ENCODE measurements around the gene AURKAIP1. TPM values are rescaled to one million over a fixed set of nuclear protein-coding genes. Genes with fewer than 3 reads are reported as not detected.
A peak's percentile ranks its signal among the peaks of the same experiment; 100 is the strongest.

AURKAIP1 gene
- total and polyA plus RNA-seq, 3 experiments from 2014 or later = 157 to 169 (median 159) TPM

DNA sequence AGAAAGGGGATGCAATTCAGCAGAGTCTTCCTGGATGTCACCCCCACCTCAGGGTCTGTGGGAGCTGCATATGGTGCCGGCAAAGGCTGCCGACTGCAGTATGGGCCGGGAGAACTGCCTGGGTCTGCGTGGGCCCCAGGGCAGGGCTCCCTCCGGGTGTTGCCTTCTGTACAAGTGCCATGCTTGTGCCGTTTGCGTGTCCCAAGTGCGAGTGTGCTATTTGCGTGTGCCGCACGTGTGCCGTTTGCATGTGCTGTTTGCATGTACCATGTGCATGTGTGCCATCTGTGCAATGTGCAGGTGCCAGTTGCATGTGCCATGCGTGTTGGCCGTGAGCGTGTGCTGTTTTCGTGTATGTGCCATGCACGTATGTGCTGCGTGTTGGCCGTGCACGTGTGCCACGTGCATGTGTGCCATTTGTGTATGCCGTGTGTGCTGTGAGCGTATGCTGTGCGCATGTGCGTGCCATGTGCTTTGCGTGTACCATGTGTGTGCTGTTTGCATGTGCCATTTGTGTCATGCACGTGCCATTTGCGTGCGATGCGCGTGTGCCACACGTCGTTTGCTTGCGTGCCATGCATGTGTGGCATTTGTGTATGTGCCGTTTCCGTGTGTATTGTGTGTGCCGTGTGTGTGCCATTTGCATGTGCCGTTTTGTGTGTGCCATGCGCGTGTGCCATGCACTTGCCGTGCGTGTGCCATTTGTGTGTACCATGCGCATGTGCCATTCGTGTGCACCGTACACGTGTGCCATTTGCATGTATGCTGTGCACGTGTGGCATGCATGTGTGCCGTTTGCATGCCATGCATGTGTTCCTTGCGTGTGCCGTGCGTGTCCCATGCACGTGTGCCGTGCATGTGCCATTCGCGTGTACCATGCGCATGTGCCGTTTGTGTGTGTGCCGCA lies 45.5 kb downstream of the AURKAIP1 start:
- ChIA-PET POLR2A (no interaction called here), CTCF (no interaction called here)
- Histone ChIP-seq H3K4me1 (ENCODE audit: insufficient read depth, low read length) (peaks cover 17% of the 10 kb centered on the region), H3K27me3 (ENCODE audit: insufficient read depth, low read length, poor library complexity, severe bottlenecking) (no peaks in the 10 kb centered on the region), H3K27ac (ENCODE audit: low read depth, low read length) (no peak overlapping the region), H3K4me3 (ENCODE audit: low read length) (no peak overlapping the region), H3K36me3 (ENCODE audit: insufficient read depth, low read length) (no peaks in the 10 kb centered on the region), H3K9me3 (ENCODE audit: low read length) (no peaks in the 10 kb centered on the region)
- Mint-ChIP-seq H3K9me3 (no peaks in the 10 kb centered on the region), H3K4me1 (peaks cover 8 to 19% (median 17%) of the 10 kb centered on the region in 3 donors), H3K4me3 (peak overlapping the region in 2 of 7 donors; percentile 64 to 70), H3K27ac (peak overlapping the region in 1 of 8 donors; percentile 52), H3K36me3 (peaks cover 0 to 13% (median 0%) of the 10 kb centered on the region in 3 donors), H3K27me3 (no peaks in the 10 kb centered on the region)
- DNase-seq = no peak

DNA sequence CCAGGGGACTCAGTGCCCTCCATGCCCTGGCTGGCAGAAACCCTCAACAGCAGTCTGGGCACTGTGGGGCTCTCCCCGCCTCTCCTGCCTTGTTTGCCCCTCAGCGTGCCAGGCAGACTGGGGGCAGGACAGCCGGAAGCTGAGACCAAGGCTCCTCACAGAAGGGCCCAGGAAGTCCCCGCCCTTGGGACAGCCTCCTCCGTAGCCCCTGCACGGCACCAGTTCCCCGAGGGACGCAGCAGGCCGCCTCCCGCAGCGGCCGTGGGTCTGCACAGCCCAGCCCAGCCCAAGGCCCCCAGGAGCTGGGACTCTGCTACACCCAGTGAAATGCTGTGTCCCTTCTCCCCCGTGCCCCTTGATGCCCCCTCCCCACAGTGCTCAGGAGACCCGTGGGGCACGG lies 46.8 kb downstream of the AURKAIP1 start:
- Histone ChIP-seq H3K9me3 (ENCODE audit: low read length) (no peaks in the 10 kb centered on the region), H3K36me3 (ENCODE audit: insufficient read depth, low read length) (no peaks in the 10 kb centered on the region), H3K4me3 (ENCODE audit: low read length) (no peak overlapping the region), H3K27ac (ENCODE audit: low read depth, low read length) (no peak overlapping the region), H3K27me3 (ENCODE audit: insufficient read depth, low read length, poor library complexity, severe bottlenecking) (no peaks in the 10 kb centered on the region), H3K4me1 (ENCODE audit: insufficient read depth, low read length) (peaks cover 21% of the 10 kb centered on the region)
- no peak overlapping the region for H3K4me3 Mint-ChIP-seq
- H3K9me3 Mint-ChIP-seq = no peaks in the 10 kb centered on the region
- H3K27me3 Mint-ChIP-seq = no peaks in the 10 kb centered on the region
- ChIA-PET POLR2A (no interaction called here), CTCF (no interaction called here)
- DNase-seq = no peak
- H3K4me1 Mint-ChIP-seq = peaks cover 13 to 26% (median 22%) of the 10 kb centered on the region in 3 donors
- H3K27ac Mint-ChIP-seq = no peak overlapping the region
- H3K36me3 Mint-ChIP-seq = peaks cover 0 to 17% (median 0%) of the 10 kb centered on the region in 3 donors

GRCh38 chr1:1327291-1327690 lies 47.7 kb downstream of the AURKAIP1 start:
- Mint-ChIP-seq H3K9me3 (no peaks in the 10 kb centered on the region), H3K4me1 (peaks cover 17 to 35% (median 29%) of the 10 kb centered on the region in 3 donors), H3K4me3 (peak overlapping the region in 2 of 7 donors; percentile 17 to 37), H3K27ac (peak overlapping the region in 1 of 8 donors; percentile 47), H3K36me3 (peaks cover 0 to 17% (median 0%) of the 10 kb centered on the region in 3 donors), H3K27me3 (no peaks in the 10 kb centered on the region)
- Histone ChIP-seq H3K27me3 (ENCODE audit: insufficient read depth, low read length, poor library complexity, severe bottlenecking) (no peaks in the 10 kb centered on the region), H3K27ac (ENCODE audit: low read depth, low read length) (no peak overlapping the region), H3K9me3 (ENCODE audit: low read length) (no peaks in the 10 kb centered on the region), H3K4me1 (ENCODE audit: insufficient read depth, low read length) (peaks cover 27% of the 10 kb centered on the region), H3K4me3 (ENCODE audit: low read length) (no peak overlapping the region), H3K36me3 (ENCODE audit: insufficient read depth, low read length) (no peaks in the 10 kb centered on the region)
- ChIA-PET POLR2A (no interaction called here), CTCF (no interaction called here)
- DNase-seq = no peak

DNA sequence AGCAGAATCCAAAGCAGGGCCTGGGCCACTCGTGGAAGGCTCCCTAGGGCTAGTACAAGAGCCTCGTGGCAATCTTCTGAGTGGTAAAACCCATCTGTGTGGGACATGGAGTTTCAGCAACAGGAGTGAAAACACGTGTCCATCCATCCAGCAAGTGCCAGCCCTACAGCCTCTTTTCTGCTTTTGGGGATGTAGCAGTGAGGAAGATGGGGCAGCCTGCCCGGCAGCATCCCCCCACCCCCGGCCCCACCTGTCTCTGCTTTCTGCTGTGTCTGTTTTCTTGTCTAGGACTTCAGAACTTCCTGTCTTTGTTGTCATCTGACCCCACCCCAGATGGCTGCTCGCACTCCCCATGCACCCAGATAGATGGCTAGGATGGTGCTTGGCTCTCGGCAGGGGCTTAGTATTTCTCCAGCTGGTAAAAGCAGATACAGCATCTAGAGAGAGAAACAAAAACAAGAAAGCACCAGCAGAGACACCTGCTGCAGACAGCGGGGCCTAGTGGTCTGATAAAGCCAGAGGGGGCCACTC lies 48.9 kb downstream of the AURKAIP1 start:
- Histone ChIP-seq H3K4me1 (ENCODE audit: insufficient read depth, low read length) (peaks cover 32% of the 10 kb centered on the region), H3K36me3 (ENCODE audit: insufficient read depth, low read length) (no peaks in the 10 kb centered on the region), H3K4me3 (ENCODE audit: low read length) (peak overlapping the region; percentile 69), H3K27me3 (ENCODE audit: insufficient read depth, low read length, poor library complexity, severe bottlenecking) (no peaks in the 10 kb centered on the region), H3K9me3 (ENCODE audit: low read length) (no peaks in the 10 kb centered on the region), H3K27ac (ENCODE audit: low read depth, low read length) (no peak overlapping the region)
- Mint-ChIP-seq H3K4me1 (peaks cover 21 to 46% (median 33%) of the 10 kb centered on the region in 3 donors), H3K27ac (peak overlapping the region in 6 of 8 donors; percentile 21 to 83 (median 26)), H3K4me3 (peak overlapping the region; percentile 40 to 89 (median 54)), H3K27me3 (no peaks in the 10 kb centered on the region), H3K36me3 (peaks cover 0 to 20% (median 0%) of the 10 kb centered on the region in 3 donors), H3K9me3 (no peaks in the 10 kb centered on the region)
- ChIA-PET POLR2A (interaction anchor here (0.7 kb wide), 1 partner anchor 86 kb away, joined by 4 read pairs; no protein-coding TSS in a partner anchor), CTCF (interaction anchor here (1.0 kb wide), 1 partner anchor 204 kb away, joined by 4 read pairs; no protein-coding TSS in a partner anchor)
- DNase-seq = no peak

DNA sequence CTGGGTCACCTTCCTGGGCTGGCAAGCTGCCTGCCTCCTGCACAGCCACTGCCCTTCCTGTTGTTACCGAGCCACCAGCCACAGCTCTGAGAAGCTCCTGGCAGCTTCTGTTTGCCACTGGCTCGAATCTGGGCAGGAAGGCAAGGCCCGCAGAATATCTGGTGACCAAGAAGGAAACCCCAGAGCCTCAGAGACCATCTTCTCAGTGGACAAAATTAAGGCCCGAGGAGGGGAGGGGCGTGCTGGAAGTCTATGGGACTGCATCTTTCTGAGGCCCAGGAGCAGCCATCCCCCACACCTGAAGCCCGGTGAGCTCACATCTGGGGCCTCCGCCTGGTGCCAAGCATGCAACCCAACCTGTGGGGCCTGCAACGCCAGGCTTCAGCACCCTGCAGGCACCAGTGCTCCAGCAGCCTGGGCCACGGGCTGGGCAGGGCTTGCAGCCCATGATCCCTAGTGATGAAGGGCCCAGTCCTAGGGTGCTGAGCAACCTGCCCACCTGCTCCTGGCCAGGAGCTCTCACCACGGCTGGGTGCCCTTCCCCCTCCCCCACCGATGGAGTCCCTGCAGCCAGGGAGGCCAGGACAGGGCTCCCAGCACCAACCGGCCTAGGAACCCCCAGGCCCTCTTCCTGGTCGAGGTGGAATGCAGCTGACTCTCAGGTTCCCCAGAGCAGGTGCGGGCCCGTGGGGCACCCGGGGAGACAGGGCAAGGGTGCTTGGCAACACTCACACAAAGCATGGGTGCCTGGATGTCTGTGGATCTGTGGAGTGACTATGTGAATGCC lies 49.5 kb downstream of the AURKAIP1 start:
- Mint-ChIP-seq H3K36me3 (peaks cover 0 to 22% (median 0%) of the 10 kb centered on the region in 3 donors), H3K9me3 (no peaks in the 10 kb centered on the region), H3K4me1 (peaks cover 21 to 47% (median 33%) of the 10 kb centered on the region in 3 donors), H3K27ac (peak overlapping the region in 7 of 8 donors; percentile 11 to 87 (median 58)), H3K4me3 (peak overlapping the region; percentile 66 to 92 (median 78)), H3K27me3 (no peaks in the 10 kb centered on the region)
- peaks cover 32% of the 10 kb centered on the region for H3K4me1 ChIP-seq (ENCODE audit: insufficient read depth, low read length)
- no peaks in the 10 kb centered on the region for H3K9me3 ChIP-seq (ENCODE audit: low read length)
- CTCF ChIA-PET = interaction anchor here (1.0 kb wide), 2 partner anchors 16 to 203 kb away, joined by 3 to 4 read pairs; no protein-coding TSS in a partner anchor
- H3K27ac ChIP-seq (ENCODE audit: low read depth, low read length) = peak overlapping the region; percentile 79
- peak overlapping the region; percentile 69 for H3K4me3 ChIP-seq (ENCODE audit: low read length)
- POLR2A ChIA-PET = interaction anchor here (0.7 kb wide), 1 partner anchor 85 kb away, joined by 4 read pairs; no protein-coding TSS in a partner anchor
- peak in 1 of 5 donors; percentile 50 for DNase-seq
- H3K36me3 ChIP-seq (ENCODE audit: insufficient read depth, low read length) = no peaks in the 10 kb centered on the region
- no peaks in the 10 kb centered on the region for H3K27me3 ChIP-seq (ENCODE audit: insufficient read depth, low read length, poor library complexity, severe bottlenecking)

DNA sequence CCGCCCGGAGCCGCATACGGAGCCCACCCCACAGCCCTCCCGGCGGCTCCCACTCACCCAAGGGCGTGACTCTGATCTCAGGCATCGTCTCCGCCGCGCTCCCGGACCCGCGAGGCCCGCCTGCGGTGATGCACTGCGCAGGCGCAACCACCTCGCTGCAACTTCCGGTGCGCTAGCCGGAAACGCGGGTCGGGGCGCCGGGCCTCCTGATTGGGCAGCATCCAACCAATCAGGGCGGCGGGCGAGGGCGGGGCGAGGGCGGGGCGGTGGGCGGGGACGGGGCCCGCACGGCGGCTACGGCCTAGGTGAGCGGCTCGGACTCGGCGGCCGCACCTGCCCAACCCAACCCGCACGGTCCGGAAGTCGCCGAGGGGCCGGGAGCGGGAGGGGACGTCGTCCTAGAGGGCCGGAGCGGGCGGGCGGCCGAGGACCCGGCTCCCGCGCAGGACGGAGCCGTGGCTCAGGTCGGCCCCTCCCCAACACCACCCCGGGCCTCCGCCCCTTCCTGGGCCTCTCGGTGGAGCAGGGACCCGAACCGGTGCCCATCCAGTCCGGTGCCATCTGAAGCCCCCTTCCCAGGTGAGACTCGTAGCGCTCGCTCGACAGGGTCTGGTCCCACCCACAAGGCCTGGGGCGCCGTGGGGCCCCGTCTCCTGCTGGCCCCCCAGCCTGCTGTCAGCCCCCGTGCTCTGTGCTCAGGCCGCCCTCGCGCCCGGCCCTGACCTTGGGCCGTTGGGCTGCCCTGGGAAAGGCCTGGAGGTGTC lies 50.3 kb downstream of the AURKAIP1 start, which contains the start of the genes CPTP and INTS11:
Gene CPTP, plus strand, starts transcription at position 279 of the 764 bp plus-strand sequence. CDS start 2,109 bp downstream, outside the sequence.
Gene INTS11, minus strand, starts transcription at position 137 of the 764 bp plus-strand sequence. Its CDS starts 52 bp downstream, at position 85.
- no peaks in the 10 kb centered on the region for H3K36me3 ChIP-seq (ENCODE audit: insufficient read depth, low read length)
- H3K27ac ChIP-seq (ENCODE audit: low read depth, low read length) = peak within 1 kb of the TSS; percentile 79
- H3K4me3 ChIP-seq (ENCODE audit: low read length) = peak within 1 kb of the TSS; percentile 69
- Mint-ChIP-seq H3K4me1 (peaks cover 25 to 51% (median 34%) of the 10 kb centered on the region in 3 donors), H3K27ac (peak within 1 kb of the TSS; percentile 70 to 96 (median 89)), H3K4me3 (peak within 1 kb of the TSS; percentile 86 to 97 (median 91)), H3K9me3 (no peaks in the 10 kb centered on the region), H3K27me3 (no peaks in the 10 kb centered on the region), H3K36me3 (peaks cover 0 to 29% (median 0%) of the 10 kb centered on the region in 3 donors)
- peak; percentile 95 to 98 (median 96) for DNase-seq
- H3K27me3 ChIP-seq (ENCODE audit: insufficient read depth, low read length, poor library complexity, severe bottlenecking) = no peaks in the 10 kb centered on the region
- H3K9me3 ChIP-seq (ENCODE audit: low read length) = no peaks in the 10 kb centered on the region
- ChIA-PET POLR2A (no interaction called here), CTCF (interaction anchor here (1.0 kb wide), 2 partner anchors 15 to 203 kb away, joined by 3 to 4 read pairs; no protein-coding TSS in a partner anchor)
- H3K4me1 ChIP-seq (ENCODE audit: insufficient read depth, low read length) = peaks cover 32% of the 10 kb centered on the region

- no peaks in the 10 kb centered on the region for H3K9me3 Mint-ChIP-seq
- H3K4me1 Mint-ChIP-seq = peaks cover 27 to 57% (median 37%) of the 10 kb centered on the region in 3 donors
- Histone ChIP-seq H3K4me3 (ENCODE audit: low read length) (peak overlapping the region; percentile 49), H3K27me3 (ENCODE audit: insufficient read depth, low read length, poor library complexity, severe bottlenecking) (no peaks in the 10 kb centered on the region), H3K36me3 (ENCODE audit: insufficient read depth, low read length) (peaks cover 5% of the 10 kb centered on the region), H3K9me3 (ENCODE audit: low read length) (no peaks in the 10 kb centered on the region), H3K27ac (ENCODE audit: low read depth, low read length) (peak overlapping the region; percentile 79), H3K4me1 (ENCODE audit: insufficient read depth, low read length) (peaks cover 32% of the 10 kb centered on the region)
- ChIA-PET POLR2A (no interaction called here), CTCF (no interaction called here)
- H3K27ac Mint-ChIP-seq = peak overlapping the region in 2 of 8 donors; percentile 87 to 89
- H3K36me3 Mint-ChIP-seq = peaks cover 0 to 35% (median 2%) of the 10 kb centered on the region in 3 donors
- no peak for DNase-seq
- no peaks in the 10 kb centered on the region for H3K27me3 Mint-ChIP-seq
- peak overlapping the region; percentile 48 to 94 (median 87) for H3K4me3 Mint-ChIP-seq
Measured at GRCh38 chr1:1324084-1324523, 50.9 kb downstream of the AURKAIP1 start.
